Measurements from ENCODE around the gene ZSCAN2.

The ZSCAN2 gene

GRCh38 chr15:84588053-84588874, 12.5 kb upstream of the ZSCAN2 start:
- Mint-ChIP-seq H3K4me1 (ENCODE audit: low read depth) (peaks cover 2% of the 10 kb centered on the region), H3K27me3 (no peaks in the 10 kb centered on the region)

GRCh38 chr15:84590406-84590805, 10.4 kb upstream of the ZSCAN2 start:
- Mint-ChIP-seq H3K4me1 (ENCODE audit: low read depth) (peaks cover 15% of the 10 kb centered on the region), H3K4me3 (no peak overlapping the region), H3K27ac (no peak overlapping the region), H3K36me3 (no peaks in the 10 kb centered on the region), H3K9me3 (ENCODE audit: low read depth) (no peaks in the 10 kb centered on the region), H3K27me3 (no peaks in the 10 kb centered on the region)

More at GRCh38 chr15:84588053-84588874, 12.5 kb upstream of the ZSCAN2 start:
- Mint-ChIP-seq H3K9me3 (ENCODE audit: low read depth) (no peaks in the 10 kb centered on the region), H3K36me3 (no peaks in the 10 kb centered on the region), H3K27ac (no peak overlapping the region), H3K4me3 (peak overlapping the region; percentile 28)

- H3K27me3 Mint-ChIP-seq = no peaks in the 10 kb centered on the region
- peaks cover 15% of the 10 kb centered on the region for H3K4me1 Mint-ChIP-seq (ENCODE audit: low read depth)
- H3K4me3 Mint-ChIP-seq = no peak overlapping the region
- no peak overlapping the region for H3K27ac Mint-ChIP-seq
- H3K9me3 Mint-ChIP-seq (ENCODE audit: low read depth) = no peaks in the 10 kb centered on the region
- no peaks in the 10 kb centered on the region for H3K36me3 Mint-ChIP-seq
Observed at GRCh38 chr15:84591815-84592214, 9.0 kb upstream of the ZSCAN2 start.

- Mint-ChIP-seq H3K4me3 (no peak overlapping the region), H3K9me3 (ENCODE audit: low read depth) (no peaks in the 10 kb centered on the region), H3K4me1 (ENCODE audit: low read depth) (peaks cover 39% of the 10 kb centered on the region)
Observed at GRCh38 chr15:84594617-84595290, 6.1 kb upstream of the ZSCAN2 start.

GRCh38 chr15:84595660-84596059, 5.1 kb upstream of the ZSCAN2 start:
- Mint-ChIP-seq H3K9me3 (ENCODE audit: low read depth) (no peaks in the 10 kb centered on the region), H3K4me3 (no peak overlapping the region), H3K27me3 (no peaks in the 10 kb centered on the region), H3K27ac (no peak overlapping the region), H3K36me3 (no peaks in the 10 kb centered on the region), H3K4me1 (ENCODE audit: low read depth) (peaks cover 44% of the 10 kb centered on the region)

More at GRCh38 chr15:84594617-84595290, 6.1 kb upstream of the ZSCAN2 start:
- H3K27ac Mint-ChIP-seq = no peak overlapping the region
- no peaks in the 10 kb centered on the region for H3K27me3 Mint-ChIP-seq
- no peaks in the 10 kb centered on the region for H3K36me3 Mint-ChIP-seq

GRCh38 chr15:84597296-84597695, 3.5 kb upstream of the ZSCAN2 start:
- Mint-ChIP-seq H3K27me3 (no peaks in the 10 kb centered on the region), H3K27ac (no peak overlapping the region), H3K36me3 (no peaks in the 10 kb centered on the region), H3K4me3 (no peak overlapping the region), H3K4me1 (ENCODE audit: low read depth) (peaks cover 46% of the 10 kb centered on the region), H3K9me3 (ENCODE audit: low read depth) (no peaks in the 10 kb centered on the region)

GRCh38 chr15:84598250-84598649, 2.6 kb upstream of the ZSCAN2 start:
- H3K27ac Mint-ChIP-seq = peak overlapping the region; percentile 51
- H3K27me3 Mint-ChIP-seq = no peaks in the 10 kb centered on the region
- H3K36me3 Mint-ChIP-seq = no peaks in the 10 kb centered on the region
- H3K4me3 Mint-ChIP-seq = peak overlapping the region; percentile 38
- no peaks in the 10 kb centered on the region for H3K9me3 Mint-ChIP-seq (ENCODE audit: low read depth)
- H3K4me1 Mint-ChIP-seq (ENCODE audit: low read depth) = peaks cover 53% of the 10 kb centered on the region

- H3K9me3 Mint-ChIP-seq (ENCODE audit: low read depth) = no peaks in the 10 kb centered on the region
- H3K36me3 Mint-ChIP-seq = peaks cover 3% of the 10 kb centered on the region
- no peaks in the 10 kb centered on the region for H3K27me3 Mint-ChIP-seq
- H3K27ac Mint-ChIP-seq = peak overlapping the region; percentile 51
- H3K4me3 Mint-ChIP-seq = peak overlapping the region; percentile 57
- H3K4me1 Mint-ChIP-seq (ENCODE audit: low read depth) = peaks cover 54% of the 10 kb centered on the region
Observed at GRCh38 chr15:84598993-84599392, 1.8 kb upstream of the ZSCAN2 start.

GRCh38 chr15:84599906-84600305, 903 bp upstream of the ZSCAN2 start:
- no peaks in the 10 kb centered on the region for H3K9me3 Mint-ChIP-seq (ENCODE audit: low read depth)
- no peak overlapping the region for H3K27ac Mint-ChIP-seq
- H3K4me1 Mint-ChIP-seq (ENCODE audit: low read depth) = peaks cover 54% of the 10 kb centered on the region
- H3K4me3 Mint-ChIP-seq = peak overlapping the region; percentile 95
- no peaks in the 10 kb centered on the region for H3K27me3 Mint-ChIP-seq
- H3K36me3 Mint-ChIP-seq = peaks cover 3% of the 10 kb centered on the region

- Mint-ChIP-seq H3K27me3 (no peaks in the 10 kb centered on the region), H3K27ac (peak overlapping the region; percentile 85), H3K9me3 (ENCODE audit: low read depth) (no peaks in the 10 kb centered on the region), H3K36me3 (peaks cover 6% of the 10 kb centered on the region), H3K4me3 (peak overlapping the region; percentile 95), H3K4me1 (ENCODE audit: low read depth) (peaks cover 55% of the 10 kb centered on the region)
Observed at GRCh38 chr15:84600331-84600686, 500 bp upstream of the ZSCAN2 start.

GRCh38 chr15:84601555-84601838, 688 bp downstream of the ZSCAN2 start:
- Mint-ChIP-seq H3K4me3 (peak overlapping the region; percentile 95), H3K36me3 (peaks cover 14% of the 10 kb centered on the region), H3K27ac (no peak overlapping the region), H3K27me3 (no peaks in the 10 kb centered on the region), H3K4me1 (ENCODE audit: low read depth) (peaks cover 67% of the 10 kb centered on the region), H3K9me3 (ENCODE audit: low read depth) (no peaks in the 10 kb centered on the region)

- Mint-ChIP-seq H3K4me3 (peak overlapping the region; percentile 51), H3K4me1 (ENCODE audit: low read depth) (peaks cover 55% of the 10 kb centered on the region), H3K36me3 (peaks cover 16% of the 10 kb centered on the region), H3K9me3 (ENCODE audit: low read depth) (no peaks in the 10 kb centered on the region), H3K27me3 (no peaks in the 10 kb centered on the region), H3K27ac (no peak overlapping the region)
Observed at GRCh38 chr15:84603630-84604379, 3.0 kb downstream of the ZSCAN2 start.

GRCh38 chr15:84604826-84605553, 4.2 kb downstream of the ZSCAN2 start:
- H3K27me3 Mint-ChIP-seq = no peaks in the 10 kb centered on the region
- H3K27ac Mint-ChIP-seq = peak overlapping the region; percentile 91
- H3K4me3 Mint-ChIP-seq = peak overlapping the region; percentile 81
- H3K9me3 Mint-ChIP-seq (ENCODE audit: low read depth) = no peaks in the 10 kb centered on the region
- H3K4me1 Mint-ChIP-seq (ENCODE audit: low read depth) = peaks cover 46% of the 10 kb centered on the region
- peaks cover 18% of the 10 kb centered on the region for H3K36me3 Mint-ChIP-seq

GRCh38 chr15:84605554-84605882, 4.7 kb downstream of the ZSCAN2 start:
- H3K27me3 Mint-ChIP-seq = no peaks in the 10 kb centered on the region
- peaks cover 45% of the 10 kb centered on the region for H3K4me1 Mint-ChIP-seq (ENCODE audit: low read depth)
- peak overlapping the region; percentile 81 for H3K4me3 Mint-ChIP-seq
- no peaks in the 10 kb centered on the region for H3K9me3 Mint-ChIP-seq (ENCODE audit: low read depth)
- H3K36me3 Mint-ChIP-seq = peaks cover 18% of the 10 kb centered on the region
- H3K27ac Mint-ChIP-seq = peak overlapping the region; percentile 91

All from activated naive CD8-positive, alpha-beta T cell (primary cell).